Memory B cell (primary cell): ENCODE results near the gene DDX5.

Experiments
- ATAC-seq: fragments of 150-1000 bp; cut with Tn5 transposase; 2 replicates; pipeline ENCODE4 v1.10.0; 2021; ENCODE audit warnings: low read depth, mild to moderate bottlenecking, moderate library complexity
- DNase-seq, 2 donors: peaks; one replicate each; pipeline ENCODE4 v3.0.0; 2022; ENCODE audit warnings: low spot score in 2 of 2
- H3K27ac Mint-ChIP-seq: one replicate; pipeline ENCODE4 v1.8.0; 2022; ENCODE audit warnings: mild to moderate bottlenecking, moderate library complexity, mixed read lengths
- H3K27me3 Mint-ChIP-seq: one replicate; pipeline ENCODE4 v1.8.0; 2022; ENCODE audit warnings: mixed read lengths
- H3K36me3 Mint-ChIP-seq: one replicate; pipeline ENCODE4 v1.8.0; 2022; ENCODE audit warnings: mild to moderate bottlenecking, mixed read lengths
- H3K4me1 Mint-ChIP-seq: one replicate; pipeline ENCODE4 v1.8.0; 2022; ENCODE audit warnings: mixed read lengths
- H3K4me3 Mint-ChIP-seq: one replicate; pipeline ENCODE4 v1.8.0; 2022; ENCODE audit warnings: mild to moderate bottlenecking, moderate library complexity, mixed read lengths
- H3K9me3 Mint-ChIP-seq: one replicate; pipeline ENCODE4 v1.8.0; 2022; ENCODE audit warnings: mixed read lengths

DDX5 gene

DNA sequence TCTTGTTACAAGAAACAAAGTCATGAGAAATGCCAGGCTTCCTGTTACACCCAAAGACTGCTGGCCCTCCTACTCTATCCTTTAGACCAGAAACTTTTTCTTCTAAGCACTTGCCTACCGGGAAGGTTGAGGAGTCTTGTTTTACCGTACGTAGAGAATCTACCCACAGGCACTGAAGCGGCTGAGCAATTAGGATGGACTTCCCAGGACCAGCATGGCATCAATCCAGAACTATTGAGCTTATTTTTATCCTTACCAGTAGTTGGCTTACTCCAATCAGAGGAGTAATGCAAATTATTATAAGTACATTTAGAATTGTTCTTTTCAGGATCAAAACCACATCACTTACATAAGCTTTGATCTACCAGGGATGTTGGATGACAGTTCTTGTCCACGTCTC is 26.3 kb upstream of the DDX5 start:
- no peak overlapping the region for H3K4me3 Mint-ChIP-seq
- H3K27me3 Mint-ChIP-seq = no peaks in the 10 kb centered on the region
- H3K4me1 Mint-ChIP-seq = peaks cover 2% of the 10 kb centered on the region
- peaks cover 47% of the 10 kb centered on the region for H3K36me3 Mint-ChIP-seq
- ATAC-seq (no peak), DNase-seq (no peak)
- no peaks in the 10 kb centered on the region for H3K9me3 Mint-ChIP-seq
- no peak overlapping the region for H3K27ac Mint-ChIP-seq

- no peak for ATAC-seq
- no peak for DNase-seq
- Mint-ChIP-seq H3K27me3 (no peaks in the 10 kb centered on the region), H3K9me3 (no peaks in the 10 kb centered on the region), H3K4me1 (peaks cover 2% of the 10 kb centered on the region), H3K4me3 (no peak overlapping the region), H3K36me3 (peaks cover 44% of the 10 kb centered on the region), H3K27ac (no peak overlapping the region)
Measured at GRCh38 chr17:64531955-64532371, 25.9 kb upstream of the DDX5 start.

DNA sequence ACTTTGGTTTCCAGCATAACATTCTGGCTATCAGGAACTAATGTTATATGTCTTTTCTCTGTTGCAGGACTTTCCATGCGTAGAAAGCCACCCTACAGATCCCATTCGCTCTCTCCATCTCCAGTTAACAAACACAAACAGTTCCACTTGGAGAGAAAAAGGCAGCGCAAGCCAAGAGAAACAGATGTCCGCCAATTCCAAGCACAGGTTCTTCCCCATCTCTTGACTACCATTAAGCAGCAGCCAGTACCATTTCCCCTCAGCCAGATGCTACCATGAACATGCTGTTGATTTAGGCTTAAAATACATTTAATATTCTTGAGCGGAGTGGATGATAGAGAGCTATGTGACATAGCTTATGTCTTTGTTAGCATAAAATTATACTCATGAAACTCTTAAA is 23.1 kb upstream of the DDX5 start:
- H3K4me3 Mint-ChIP-seq = no peak overlapping the region
- no peaks in the 10 kb centered on the region for H3K27me3 Mint-ChIP-seq
- H3K9me3 Mint-ChIP-seq = no peaks in the 10 kb centered on the region
- no peaks in the 10 kb centered on the region for H3K4me1 Mint-ChIP-seq
- no peak for DNase-seq
- peak overlapping the region; percentile 14 for H3K27ac Mint-ChIP-seq
- peaks cover 41% of the 10 kb centered on the region for H3K36me3 Mint-ChIP-seq
- ATAC-seq = no peak

- ATAC-seq (no peak), DNase-seq (no peak)
- Mint-ChIP-seq H3K4me3 (no peak overlapping the region), H3K4me1 (no peaks in the 10 kb centered on the region), H3K9me3 (no peaks in the 10 kb centered on the region), H3K27me3 (no peaks in the 10 kb centered on the region), H3K36me3 (peaks cover 42% of the 10 kb centered on the region), H3K27ac (no peak overlapping the region)
Measured at GRCh38 chr17:64527914-64528313, 21.8 kb upstream of the DDX5 start.

- no peaks in the 10 kb centered on the region for H3K9me3 Mint-ChIP-seq
- H3K36me3 Mint-ChIP-seq = peaks cover 22% of the 10 kb centered on the region
- H3K27ac Mint-ChIP-seq = no peak overlapping the region
- no peak overlapping the region for H3K4me3 Mint-ChIP-seq
- DNase-seq = no peak
- ATAC-seq = no peak
- H3K4me1 Mint-ChIP-seq = peaks cover 8% of the 10 kb centered on the region
- no peaks in the 10 kb centered on the region for H3K27me3 Mint-ChIP-seq
Measured at GRCh38 chr17:64520359-64520758, 14.3 kb upstream of the DDX5 start.

- Mint-ChIP-seq H3K27ac (no peak overlapping the region), H3K4me1 (peaks cover 13% of the 10 kb centered on the region), H3K27me3 (no peaks in the 10 kb centered on the region), H3K4me3 (no peak overlapping the region), H3K9me3 (no peaks in the 10 kb centered on the region), H3K36me3 (peaks cover 24% of the 10 kb centered on the region)
- DNase-seq (no peak), ATAC-seq (no peak)
Measured at GRCh38 chr17:64519601-64520000, 13.5 kb upstream of the DDX5 start.

DNA sequence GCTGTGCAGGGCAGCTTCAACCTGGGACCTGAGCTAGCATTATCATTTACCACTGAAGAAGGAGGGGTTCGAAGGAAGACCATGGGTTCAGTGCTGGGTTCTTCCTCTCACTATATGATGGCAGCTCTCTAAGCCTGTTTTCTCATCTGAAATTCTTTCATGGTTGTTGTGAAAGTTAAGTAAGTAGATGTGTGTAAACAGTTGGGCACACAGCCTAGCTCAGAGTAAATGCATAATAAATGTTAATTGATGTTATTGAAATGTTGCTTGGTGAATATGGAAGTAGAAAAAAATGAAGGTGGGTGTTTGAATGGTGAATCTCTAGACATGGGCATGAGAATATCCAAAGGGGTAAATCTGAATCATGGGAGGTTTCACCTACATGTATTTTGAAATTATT is 9.7 kb upstream of the DDX5 start:
- Mint-ChIP-seq H3K36me3 (peaks cover 24% of the 10 kb centered on the region), H3K27me3 (no peaks in the 10 kb centered on the region), H3K9me3 (no peaks in the 10 kb centered on the region), H3K27ac (no peak overlapping the region), H3K4me1 (peaks cover 15% of the 10 kb centered on the region), H3K4me3 (no peak overlapping the region)
- DNase-seq = no peak
- ATAC-seq = no peak

GRCh38 chr17:64515419-64515818 is 9.3 kb upstream of the DDX5 start:
- DNase-seq (no peak), ATAC-seq (peak; percentile 95)
- Mint-ChIP-seq H3K27me3 (no peaks in the 10 kb centered on the region), H3K9me3 (no peaks in the 10 kb centered on the region), H3K36me3 (peaks cover 27% of the 10 kb centered on the region), H3K4me1 (peaks cover 15% of the 10 kb centered on the region), H3K4me3 (no peak overlapping the region), H3K27ac (no peak overlapping the region)

- H3K4me1 Mint-ChIP-seq = peaks cover 21% of the 10 kb centered on the region
- no peaks in the 10 kb centered on the region for H3K27me3 Mint-ChIP-seq
- ATAC-seq (no peak), DNase-seq (no peak)
- no peaks in the 10 kb centered on the region for H3K9me3 Mint-ChIP-seq
- no peak overlapping the region for H3K4me3 Mint-ChIP-seq
- H3K36me3 Mint-ChIP-seq = peaks cover 32% of the 10 kb centered on the region
- H3K27ac Mint-ChIP-seq = no peak overlapping the region
Measured at GRCh38 chr17:64509179-64509578, 3.1 kb upstream of the DDX5 start.

- Mint-ChIP-seq H3K9me3 (no peaks in the 10 kb centered on the region), H3K4me3 (no peak overlapping the region), H3K27me3 (no peaks in the 10 kb centered on the region), H3K36me3 (peaks cover 37% of the 10 kb centered on the region), H3K27ac (no peak overlapping the region), H3K4me1 (peaks cover 21% of the 10 kb centered on the region)
- no peak for DNase-seq
- ATAC-seq = no peak
Measured at GRCh38 chr17:64508683-64509082, 2.6 kb upstream of the DDX5 start.

- peak overlapping the region; percentile 100 for H3K27ac Mint-ChIP-seq
- H3K27me3 Mint-ChIP-seq = no peaks in the 10 kb centered on the region
- ATAC-seq = peak; percentile 30
- peaks cover 28% of the 10 kb centered on the region for H3K4me1 Mint-ChIP-seq
- peak in 1 of 2 donors; percentile 58 for DNase-seq
- H3K4me3 Mint-ChIP-seq = peak overlapping the region; percentile 100
- no peaks in the 10 kb centered on the region for H3K9me3 Mint-ChIP-seq
- peaks cover 40% of the 10 kb centered on the region for H3K36me3 Mint-ChIP-seq
Measured at GRCh38 chr17:64507413-64507782, 1.3 kb upstream of the DDX5 start.

DNA sequence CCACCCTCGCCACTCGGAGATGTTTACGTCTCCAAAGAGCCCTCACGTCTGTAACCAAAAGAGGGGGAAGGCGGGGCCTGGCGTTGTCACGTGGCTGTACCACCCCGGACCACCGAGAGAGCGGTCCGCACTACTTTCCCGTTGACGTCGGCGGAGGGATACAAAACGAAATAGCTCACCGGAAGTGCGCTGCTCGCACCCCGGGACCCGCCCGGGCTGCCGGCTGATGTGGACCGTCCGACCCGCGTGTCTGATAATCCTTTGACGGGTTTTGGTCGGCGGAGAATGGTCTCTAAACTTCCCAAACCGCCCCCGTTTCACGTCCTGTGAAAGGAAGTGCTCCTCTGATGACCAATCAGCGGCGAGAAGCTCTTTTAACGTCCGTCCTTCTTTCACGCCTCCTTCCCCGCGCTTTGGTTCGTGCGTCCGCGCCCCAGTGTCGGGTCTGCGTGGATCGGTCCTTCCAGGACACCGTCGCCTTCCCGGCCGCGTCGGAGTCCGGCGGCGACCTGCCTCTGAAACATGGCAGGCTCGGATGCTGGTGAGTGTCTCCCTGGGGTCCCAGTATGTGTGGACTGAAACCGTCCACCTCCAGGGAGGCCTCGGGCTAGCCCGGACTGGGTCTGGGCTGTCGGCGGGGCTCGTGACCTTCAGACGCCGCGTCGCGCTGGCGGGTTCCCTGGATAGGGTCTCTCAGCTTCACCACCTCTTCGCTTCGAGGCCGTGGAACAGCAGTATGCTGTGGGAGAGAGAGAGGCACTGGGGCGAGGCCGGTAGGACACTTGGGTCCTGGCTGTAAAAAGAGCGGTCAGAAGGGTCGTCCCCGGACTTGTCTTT is 705 bp upstream of the DDX5 start, which contains the start of gene CEP95:
TSS of gene CEP95 (plus strand) at position 402 of the 837 bp plus-strand sequence. CDS start at position 523, 121 bp downstream.
- peak; percentile 95 to 96 for DNase-seq
- H3K4me1 Mint-ChIP-seq = peaks cover 34% of the 10 kb centered on the region
- H3K4me3 Mint-ChIP-seq = peak within 1 kb of the TSS; percentile 100
- H3K27ac Mint-ChIP-seq = peak within 1 kb of the TSS; percentile 100
- peak; percentile 63 for ATAC-seq
- no peaks in the 10 kb centered on the region for H3K9me3 Mint-ChIP-seq
- H3K36me3 Mint-ChIP-seq = peaks cover 45% of the 10 kb centered on the region
- no peaks in the 10 kb centered on the region for H3K27me3 Mint-ChIP-seq

DNA sequence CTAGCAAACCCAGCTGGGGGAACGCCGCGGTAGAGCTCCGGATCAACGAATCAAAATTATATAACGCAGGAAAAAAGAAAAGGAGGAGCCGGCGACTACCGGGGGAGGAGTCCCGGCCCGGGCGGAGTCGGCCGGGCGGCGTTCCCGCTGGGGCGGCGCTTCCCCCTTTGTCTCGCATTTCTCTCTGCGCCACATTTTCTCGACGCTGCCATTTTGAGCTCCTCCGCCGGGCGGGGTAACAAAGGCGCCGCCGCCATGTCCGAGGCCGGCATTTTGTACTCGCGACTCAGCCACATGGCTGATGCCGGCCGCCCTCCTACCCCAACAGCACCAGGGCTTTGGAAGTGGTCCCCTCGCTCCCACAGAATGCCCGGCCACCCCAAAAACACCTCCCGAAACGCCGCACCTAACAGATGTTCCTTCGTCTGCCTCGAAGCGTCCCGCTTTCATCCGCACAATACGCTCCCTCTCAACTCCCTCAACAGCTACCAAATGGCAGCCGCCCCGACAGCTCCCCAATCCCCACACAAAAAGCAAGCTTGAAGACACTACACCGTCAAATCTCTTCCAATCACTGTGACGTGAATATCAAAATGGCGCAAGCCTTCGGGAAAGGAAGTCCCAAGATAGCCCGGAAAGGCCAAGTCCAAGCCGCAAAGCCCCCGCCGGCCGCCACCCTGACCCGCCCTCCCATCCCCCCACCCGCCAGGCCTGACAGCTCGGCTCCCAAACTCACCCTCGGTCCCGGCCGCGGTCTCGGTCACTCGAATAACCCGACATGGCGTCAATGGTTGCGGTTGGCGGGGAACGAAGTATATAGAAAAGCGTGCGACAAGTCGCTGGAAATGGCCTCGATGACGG is 519 bp downstream of the DDX5 start:
- peak overlapping the region; percentile 100 for H3K27ac Mint-ChIP-seq
- ATAC-seq = peak; percentile 38
- H3K27me3 Mint-ChIP-seq = no peaks in the 10 kb centered on the region
- peaks cover 49% of the 10 kb centered on the region for H3K36me3 Mint-ChIP-seq
- peaks cover 41% of the 10 kb centered on the region for H3K4me1 Mint-ChIP-seq
- H3K9me3 Mint-ChIP-seq = no peaks in the 10 kb centered on the region
- peak overlapping the region; percentile 100 for H3K4me3 Mint-ChIP-seq
- peak; percentile 78 to 91 for DNase-seq

GRCh38 chr17:64504769-64505339 is 1.2 kb downstream of the DDX5 start:
- Mint-ChIP-seq H3K36me3 (peaks cover 51% of the 10 kb centered on the region), H3K4me1 (peaks cover 45% of the 10 kb centered on the region), H3K9me3 (no peaks in the 10 kb centered on the region), H3K4me3 (peak overlapping the region; percentile 100), H3K27me3 (no peaks in the 10 kb centered on the region), H3K27ac (peak overlapping the region; percentile 100)
- DNase-seq = peak in 1 of 2 donors; percentile 11
- ATAC-seq = no peak
